Ovary (tissue), 3 donors: ENCODE measurements around the gene DGCR6L.

Source experiments
- CTCF ChIP-seq, 3 donors: fragments of 450-650 bp in 2 of 3; fragments of 200-600 bp in 1 of 3; IDR thresholded peaks; one replicate each; pipeline versions ENCODE4 v1.5.1 to v1.8.0; 2016 to 2022; ENCODE audit warnings: antibody characterized with exemption in 3 of 3, mild to moderate bottlenecking in 1 of 3
- EP300 ChIP-seq: sonication (generic); formaldehyde crosslinking; IDR thresholded peaks from one replicate; pipeline ENCODE4 v1.6.1; 2017; ENCODE audit warnings: antibody characterized with exemption
- POLR2A ChIP-seq: fragments of 450-650 bp; IDR thresholded peaks from one replicate; pipeline ENCODE4 v1.6.1; 2017; ENCODE audit warnings: antibody characterized with exemption, mild to moderate bottlenecking, moderate library complexity
- donor health status: DM: no; HTN: no; CAD: no.

- TF ChIP-seq POLR2A (no peak), CTCF (IDR thresholded peaks at IDR 0.05) (no peak), EP300 (no peak)
Measured at GRCh38 chr22:20297414-20298109, 22.3 kb downstream of the DGCR6L start.
